GM23338 (cell line): ENCODE data around the gene SP8. TPM values are rescaled to one million over a fixed set of nuclear protein-coding genes. Genes with fewer than 3 reads are reported as not detected.

Experiments used
- ATAC-seq: fragments of 200-7000 bp; cut with Tn5 transposase; 3 replicates; pipeline ENCODE4 v1.9.1; 2020
- DNase-seq: peaks from one replicate; pipeline ENCODE4 v3.0.0-alpha.2; 2015; ENCODE audit warnings: low spot score
- H2AFZ ChIP-seq: fragments of 200-600 bp; sonication (generic); 2 replicates; pipeline ENCODE4 v1.8.0; 2016; ENCODE audit warnings: antibody characterized with exemption, mild to moderate bottlenecking, moderate library complexity
- H3F3A ChIP-seq: fragments of 200-600 bp; sonication (generic); replicated peaks from 2 replicates; pipeline ENCODE4 v1.8.0; 2017; ENCODE audit warnings: antibody characterized with exemption, mixed run types, low read depth
- H3K27ac ChIP-seq: fragments of 200-600 bp; sonication (generic); 2 replicates; pipeline ENCODE4 v1.6.1; 2016; ENCODE audit warnings: low read depth
- H3K27me3 ChIP-seq: fragments of 200-600 bp; sonication (generic); 2 replicates; pipeline ENCODE4 v1.8.0; 2016; ENCODE audit warnings: mild to moderate bottlenecking, mixed run types, moderate library complexity; ENCODE audit not compliant: insufficient read depth
- H3K36me3 ChIP-seq: fragments of 200-600 bp; sonication (generic); 2 replicates; pipeline ENCODE4 v1.8.0; 2016; ENCODE audit warnings: mild to moderate bottlenecking; ENCODE audit not compliant: insufficient read depth
- H3K4me1 ChIP-seq: fragments of 200-600 bp; sonication (generic); 2 replicates; pipeline ENCODE4 v1.8.0; 2016; ENCODE audit warnings: mild to moderate bottlenecking, moderate library complexity; ENCODE audit not compliant: insufficient read depth
- H3K4me2 ChIP-seq: fragments of 200-600 bp; sonication (generic); 2 replicates; pipeline ENCODE4 v1.7.1; 2017; ENCODE audit warnings: mixed run types
- H3K4me3 ChIP-seq: fragments of 200-600 bp; sonication (generic); 2 replicates; pipeline ENCODE4 v1.6.1; 2016; ENCODE audit warnings: mixed run types
- H3K79me2 ChIP-seq: fragments of 200-600 bp; sonication (generic); replicated peaks from 2 replicates; pipeline ENCODE4 v1.8.0; 2017; ENCODE audit warnings: mild to moderate bottlenecking; ENCODE audit not compliant: insufficient read depth
- H3K9me2 ChIP-seq: fragments of 200-600 bp; sonication (generic); 2 replicates; pipeline ENCODE4 v1.8.0; 2017; ENCODE audit not compliant: insufficient read depth
- H4K20me1 ChIP-seq: fragments of 200-600 bp; sonication (generic); replicated peaks from 2 replicates; pipeline ENCODE4 v1.8.0; 2017; ENCODE audit warnings: mild to moderate bottlenecking; ENCODE audit not compliant: insufficient read depth
- H3K27ac Mint-ChIP-seq: 2 replicates; pipeline ENCODE4 v1.8.0; 2020; ENCODE audit warnings: inconsistent platforms, mild to moderate bottlenecking, moderate library complexity, mixed read lengths
- H3K27me3 Mint-ChIP-seq: 3 replicates; pipeline ENCODE4 v1.8.0; 2022; ENCODE audit warnings: low read depth, mild to moderate bottlenecking, moderate library complexity, mixed read lengths, inconsistent platforms; ENCODE audit not compliant: insufficient read depth, poor library complexity
- H3K36me3 Mint-ChIP-seq: 3 replicates; pipeline ENCODE4 v1.8.0; 2021; ENCODE audit warnings: low read depth, mild to moderate bottlenecking, inconsistent platforms, moderate library complexity, mixed read lengths
- H3K4me1 Mint-ChIP-seq: 3 replicates; pipeline ENCODE4 v1.8.0; 2020; ENCODE audit warnings: mild to moderate bottlenecking, inconsistent platforms, mixed read lengths
- H3K4me3 Mint-ChIP-seq: 3 replicates; pipeline ENCODE4 v1.8.0; 2021; ENCODE audit warnings: moderate library complexity, mild to moderate bottlenecking, inconsistent platforms, mixed read lengths
- H3K9me3 Mint-ChIP-seq: 3 replicates; pipeline ENCODE4 v1.8.0; 2020; ENCODE audit warnings: moderate library complexity, mild to moderate bottlenecking, inconsistent platforms, mixed read lengths
- CTCF ChIP-seq, 2 experiments: fragments of 200-600 bp in 1 of 2; sonication (generic) in 1 of 2; conservative IDR thresholded peaks; 2 replicates each; pipeline versions ENCODE4 v1.5.1 to v1.6.1; 2016 to 2017; ENCODE audit warnings: antibody characterized with exemption in 2 of 2, low read depth in 2 of 2, mild to moderate bottlenecking in 2 of 2, moderate library complexity in 1 of 2
- EZH2 ChIP-seq: fragments of 200-600 bp; sonication (generic); IDR thresholded peaks from one replicate; pipeline ENCODE4 v1.8.0; 2017; ENCODE audit warnings: antibody characterized with exemption, mild to moderate bottlenecking, low read depth; ENCODE audit not compliant: unreplicated experiment
- polyA plus RNA-seq: library from polyadenylated mRNA; unstranded; fragments of >200 nt; fragmentation: Nextera tagmentation; extraction: Ambion mirVana; gene quantifications from 2 replicates; pipeline ENCODE4 v1.2.1, GENCODE V29; 2016
- total RNA-seq: library from RNA; depleted of rRNA; stranded (reverse); fragments of >200 nt; shearing (Covaris generic); gene quantifications from 2 replicates; pipeline ENCODE4 v1.2.3, GENCODE V29; 2014
- TF ChIP-seq, protein P1 (sequence below): IDR thresholded peaks from one replicate; pipeline ENCODE4 v1.6.1; 2018; ENCODE audit warnings: antibody characterized with exemption; ENCODE audit not compliant: unreplicated experiment
- TF ChIP-seq, protein P2 (sequence below): IDR thresholded peaks from 2 replicates; pipeline ENCODE4 v1.6.1; 2016; ENCODE audit warnings: antibody characterized with exemption

SP8 gene
- total and polyA plus RNA-seq, 2 experiments from 2014 or later: 3.7 to 6.7 TPM

GRCh38 chr7:20795361-20795760, 8.7 kb upstream of the SP8 start:
- Histone ChIP-seq H3K27me3 (peaks cover 61% of the 10 kb centered on the region), H3K4me1 (peaks cover 70% of the 10 kb centered on the region)
- peaks cover 69% of the 10 kb centered on the region for H3K27me3 Mint-ChIP-seq

More at GRCh38 chr7:20795361-20795760, 8.7 kb upstream of the SP8 start:
- ATAC-seq (peak; percentile 12), DNase-seq (peak; percentile 56)
- Histone ChIP-seq H3K27ac (no peak overlapping the region), H3K9me2 (no peaks in the 10 kb centered on the region), H3K4me2 (peak overlapping the region; percentile 84), H3K79me2 (no peaks in the 10 kb centered on the region), H3K4me3 (peak overlapping the region; percentile 67), H3K36me3 (no peaks in the 10 kb centered on the region), H2AFZ (no peak overlapping the region), H3F3A (peaks cover 19% of the 10 kb centered on the region; the same call in 1 of the 2 replicates), H4K20me1 (no peaks in the 10 kb centered on the region)
- Mint-ChIP-seq H3K36me3 (no peaks in the 10 kb centered on the region; the same call in 2 of the 3 replicates), H3K27ac (no peak overlapping the region), H3K9me3 (no peaks in the 10 kb centered on the region), H3K4me3 (peak overlapping the region; percentile 94), H3K4me1 (peaks cover 67% of the 10 kb centered on the region)
- TF ChIP-seq EZH2 (peak; percentile 22), CTCF (conservative IDR thresholded peaks at IDR 0.05; ENCODE audit: low read depth in 2 of 2) (no peak)
- TF ChIP-seq, protein P1, sequence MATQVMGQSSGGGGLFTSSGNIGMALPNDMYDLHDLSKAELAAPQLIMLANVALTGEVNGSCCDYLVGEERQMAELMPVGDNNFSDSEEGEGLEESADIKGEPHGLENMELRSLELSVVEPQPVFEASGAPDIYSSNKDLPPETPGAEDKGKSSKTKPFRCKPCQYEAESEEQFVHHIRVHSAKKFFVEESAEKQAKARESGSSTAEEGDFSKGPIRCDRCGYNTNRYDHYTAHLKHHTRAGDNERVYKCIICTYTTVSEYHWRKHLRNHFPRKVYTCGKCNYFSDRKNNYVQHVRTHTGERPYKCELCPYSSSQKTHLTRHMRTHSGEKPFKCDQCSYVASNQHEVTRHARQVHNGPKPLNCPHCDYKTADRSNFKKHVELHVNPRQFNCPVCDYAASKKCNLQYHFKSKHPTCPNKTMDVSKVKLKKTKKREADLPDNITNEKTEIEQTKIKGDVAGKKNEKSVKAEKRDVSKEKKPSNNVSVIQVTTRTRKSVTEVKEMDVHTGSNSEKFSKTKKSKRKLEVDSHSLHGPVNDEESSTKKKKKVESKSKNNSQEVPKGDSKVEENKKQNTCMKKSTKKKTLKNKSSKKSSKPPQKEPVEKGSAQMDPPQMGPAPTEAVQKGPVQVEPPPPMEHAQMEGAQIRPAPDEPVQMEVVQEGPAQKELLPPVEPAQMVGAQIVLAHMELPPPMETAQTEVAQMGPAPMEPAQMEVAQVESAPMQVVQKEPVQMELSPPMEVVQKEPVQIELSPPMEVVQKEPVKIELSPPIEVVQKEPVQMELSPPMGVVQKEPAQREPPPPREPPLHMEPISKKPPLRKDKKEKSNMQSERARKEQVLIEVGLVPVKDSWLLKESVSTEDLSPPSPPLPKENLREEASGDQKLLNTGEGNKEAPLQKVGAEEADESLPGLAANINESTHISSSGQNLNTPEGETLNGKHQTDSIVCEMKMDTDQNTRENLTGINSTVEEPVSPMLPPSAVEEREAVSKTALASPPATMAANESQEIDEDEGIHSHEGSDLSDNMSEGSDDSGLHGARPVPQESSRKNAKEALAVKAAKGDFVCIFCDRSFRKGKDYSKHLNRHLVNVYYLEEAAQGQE: no peak
- TF ChIP-seq, protein P2, sequence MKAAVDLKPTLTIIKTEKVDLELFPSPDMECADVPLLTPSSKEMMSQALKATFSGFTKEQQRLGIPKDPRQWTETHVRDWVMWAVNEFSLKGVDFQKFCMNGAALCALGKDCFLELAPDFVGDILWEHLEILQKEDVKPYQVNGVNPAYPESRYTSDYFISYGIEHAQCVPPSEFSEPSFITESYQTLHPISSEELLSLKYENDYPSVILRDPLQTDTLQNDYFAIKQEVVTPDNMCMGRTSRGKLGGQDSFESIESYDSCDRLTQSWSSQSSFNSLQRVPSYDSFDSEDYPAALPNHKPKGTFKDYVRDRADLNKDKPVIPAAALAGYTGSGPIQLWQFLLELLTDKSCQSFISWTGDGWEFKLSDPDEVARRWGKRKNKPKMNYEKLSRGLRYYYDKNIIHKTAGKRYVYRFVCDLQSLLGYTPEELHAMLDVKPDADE: no peak
